H9 (cell line): Measurements from ENCODE around the gene UBAC1. TPM values are rescaled to one million over a fixed set of nuclear protein-coding genes. Genes with fewer than 3 reads are reported as not detected.

ENCODE experiments used
- DNase-seq: peaks from one replicate; pipeline ENCODE4 v3.0.0-alpha.2; 2017
- H2AFZ ChIP-seq: one replicate; pipeline ENCODE4 v1.6.1; 2013; ENCODE audit warnings: mild to moderate bottlenecking, low read length, control low read depth, moderate library complexity
- H2AK5ac ChIP-seq: 2 replicates; pipeline ENCODE4 v1.6.1; 2013; ENCODE audit warnings: low read length, control low read depth, mixed read lengths; ENCODE audit not compliant: insufficient read length
- H2BK120ac ChIP-seq: one replicate; pipeline ENCODE4 v1.6.1; 2013; ENCODE audit warnings: low read depth, mild to moderate bottlenecking, low read length, control low read depth, inconsistent platforms; ENCODE audit not compliant: poor library complexity, severe bottlenecking
- H2BK12ac ChIP-seq: 2 replicates; pipeline ENCODE4 v1.6.1; 2013; ENCODE audit warnings: low read length, control low read depth, mixed read lengths, low read depth; ENCODE audit not compliant: insufficient read length
- H2BK15ac ChIP-seq: 2 replicates; pipeline ENCODE4 v1.6.1; 2013; ENCODE audit warnings: low read depth, low read length, control low read depth
- H2BK20ac ChIP-seq: one replicate; pipeline ENCODE4 v1.6.1; 2013; ENCODE audit warnings: low read depth, mild to moderate bottlenecking, low read length, control low read depth, inconsistent platforms; ENCODE audit not compliant: poor library complexity, severe bottlenecking
- H2BK5ac ChIP-seq: 2 replicates; pipeline ENCODE4 v1.6.1; 2013; ENCODE audit warnings: low read length, control low read depth, mixed read lengths; ENCODE audit not compliant: insufficient read length
- H3K14ac ChIP-seq: 2 replicates; pipeline ENCODE4 v1.6.1; 2013; ENCODE audit warnings: low read length, control low read depth; ENCODE audit not compliant: insufficient read depth
- H3K18ac ChIP-seq: 2 replicates; pipeline ENCODE4 v1.6.1; 2013; ENCODE audit warnings: low read depth, mild to moderate bottlenecking, mixed read lengths, low read length, control low read depth; ENCODE audit not compliant: insufficient read length
- H3K23ac ChIP-seq: 2 replicates; pipeline ENCODE4 v1.6.1; 2013; ENCODE audit warnings: low read length, control low read depth, mixed read lengths, low read depth; ENCODE audit not compliant: insufficient read length
- H3K23me2 ChIP-seq: 2 replicates; pipeline ENCODE4 v1.6.1; 2013; ENCODE audit warnings: low read depth, mild to moderate bottlenecking, mixed read lengths, low read length, control low read depth; ENCODE audit not compliant: insufficient read length, poor library complexity, severe bottlenecking
- H3K27ac ChIP-seq: 2 replicates; pipeline ENCODE4 v1.5.1; 2013; ENCODE audit warnings: low read length, control low read depth, mixed read lengths, low read depth; ENCODE audit not compliant: insufficient read length
- H3K27me3 ChIP-seq: 2 replicates; pipeline ENCODE4 v1.6.1; 2013; ENCODE audit warnings: low read length, control low read depth, inconsistent platforms; ENCODE audit not compliant: insufficient read depth
- H3K4ac ChIP-seq: 2 replicates; pipeline ENCODE4 v1.6.1; 2013; ENCODE audit warnings: low read depth, mild to moderate bottlenecking, control low read depth, inconsistent platforms, low read length, moderate library complexity
- H3K4me1 ChIP-seq: 2 replicates; pipeline ENCODE4 v1.6.1; 2013; ENCODE audit warnings: low read length, control low read depth, inconsistent platforms; ENCODE audit not compliant: insufficient read depth
- H3K4me2 ChIP-seq: 2 replicates; pipeline ENCODE4 v1.6.1; 2013; ENCODE audit warnings: low read length, control low read depth, mixed read lengths; ENCODE audit not compliant: insufficient read length, insufficient read depth
- H3K56ac ChIP-seq: 2 replicates; pipeline ENCODE4 v1.6.1; 2013; ENCODE audit warnings: low read depth, mild to moderate bottlenecking, mixed read lengths, low read length, control low read depth; ENCODE audit not compliant: insufficient read length
- H3K79me1 ChIP-seq: 2 replicates; pipeline ENCODE4 v1.6.1; 2013; ENCODE audit warnings: low read depth, mild to moderate bottlenecking, moderate library complexity, low read length, control low read depth, inconsistent platforms; ENCODE audit not compliant: insufficient read depth, poor library complexity, severe bottlenecking
- H3K79me2 ChIP-seq: 2 replicates; pipeline ENCODE4 v1.6.1; 2013; ENCODE audit warnings: low read length, control low read depth, inconsistent platforms; ENCODE audit not compliant: insufficient read depth
- H3K9ac ChIP-seq: 2 replicates; pipeline ENCODE4 v1.6.1; 2013; ENCODE audit warnings: low read length, control low read depth, mixed read lengths; ENCODE audit not compliant: insufficient read length; ENCODE audit errors: extremely low read depth
- H3K9me3 ChIP-seq: one replicate; pipeline ENCODE4 v1.6.1; 2013; ENCODE audit warnings: low read depth, low read length, inconsistent platforms; ENCODE audit not compliant: control insufficient read depth
- H3T11ph ChIP-seq: one replicate; pipeline ENCODE4 v1.6.1; 2013; ENCODE audit warnings: mild to moderate bottlenecking, low read length, control low read depth, inconsistent platforms
- H4K20me1 ChIP-seq: one replicate; pipeline ENCODE4 v1.6.1; 2013; ENCODE audit not compliant: control insufficient read depth, insufficient read length, insufficient read depth
- H4K5ac ChIP-seq: 2 replicates; pipeline ENCODE4 v1.6.1; 2013; ENCODE audit warnings: low read depth, mild to moderate bottlenecking, mixed read lengths, low read length, control low read depth; ENCODE audit not compliant: insufficient read length
- H4K8ac ChIP-seq: replicated peaks from 2 replicates; pipeline ENCODE4 v1.6.1; 2013; ENCODE audit warnings: low read length, control low read depth, mixed read lengths, low read depth; ENCODE audit not compliant: insufficient read length
- H4K91ac ChIP-seq: 2 replicates; pipeline ENCODE4 v1.6.1; 2013; ENCODE audit warnings: low read depth, mild to moderate bottlenecking, moderate library complexity, mixed read lengths, low read length, control low read depth; ENCODE audit not compliant: insufficient read length
- H3K27ac Mint-ChIP-seq, 3 experiments: 2 replicates in 2 of 3; 3 replicates in 1 of 3; pipeline ENCODE4 v1.8.0; 2020 to 2021; ENCODE audit warnings: mixed read lengths in 3 of 3, mild to moderate bottlenecking in 1 of 3, moderate library complexity in 1 of 3
- H3K27me3 Mint-ChIP-seq: 2 replicates; pipeline ENCODE4 v1.8.0; 2021; ENCODE audit warnings: low read depth, mild to moderate bottlenecking, moderate library complexity, mixed read lengths
- H3K36me3 Mint-ChIP-seq, 3 experiments: 2 replicates in 2 of 3; 3 replicates in 1 of 3; pipeline ENCODE4 v1.8.0; 2020 to 2021; ENCODE audit warnings: low read depth in 3 of 3, mixed read lengths in 3 of 3; ENCODE audit not compliant: insufficient read depth in 1 of 3
- H3K4me1 Mint-ChIP-seq, 2 experiments: 2 replicates each; pipeline ENCODE4 v1.8.0; 2020; ENCODE audit warnings: mixed read lengths in 2 of 2
- H3K4me3 Mint-ChIP-seq, 2 experiments: 2 replicates in 1 of 2; 3 replicates in 1 of 2; pipeline ENCODE4 v1.8.0; 2020 to 2021; ENCODE audit warnings: mild to moderate bottlenecking in 2 of 2, mixed read lengths in 2 of 2, moderate library complexity in 1 of 2
- H3K9me3 Mint-ChIP-seq, 2 experiments: 2 replicates in 1 of 2; 3 replicates in 1 of 2; pipeline ENCODE4 v1.8.0; 2020; ENCODE audit warnings: mild to moderate bottlenecking in 2 of 2, mixed read lengths in 2 of 2, moderate library complexity in 1 of 2
- CTCF ChIP-seq: fragments of 200-600 bp; sonication (generic); conservative IDR thresholded peaks from 3 replicates; pipeline ENCODE4 v1.8.0; 2021; ENCODE audit warnings: antibody characterized with exemption, mild to moderate bottlenecking
- WGBS: extraction: QIAGEN DNeasy Blood & Tissue Kit; methylation state at CpG from one replicate; pipeline ENCODE4 v1.1.7; 2013; ENCODE audit warnings: missing lambda C conversion rate, low lambda C conversion rate, mixed read lengths; ENCODE audit not compliant: insufficient read length; ENCODE audit errors: extremely low coverage; 5-methylcytosine and 5-hydroxymethylcytosine counted together
- total RNA-seq: library from RNA; stranded (reverse); gene quantifications from 2 replicates; pipeline ENCODE4 v1.2.1, GENCODE V29; 2021

Gene UBAC1
- total RNA-seq, 1 experiment from 2014 or later, result 47.5 TPM

GRCh38 chr9:135930446-135931345, 30.5 kb downstream of the UBAC1 start:
- Histone ChIP-seq H3K9me3 (no peaks in the 10 kb centered on the region), H4K5ac (no peak overlapping the region), H3K23me2 (no peaks in the 10 kb centered on the region), H3K27ac (no peak overlapping the region), H4K20me1 (no peaks in the 10 kb centered on the region), H3K79me2 (no peaks in the 10 kb centered on the region), H2BK120ac (no peak overlapping the region), H2BK15ac (no peak overlapping the region), H3K4ac (no peak overlapping the region), H3K23ac (no peak overlapping the region), H3K4me1 (no peaks in the 10 kb centered on the region), H3T11ph (no peak overlapping the region), H2BK5ac (no peak overlapping the region), H2BK20ac (no peak overlapping the region), H3K4me2 (no peak overlapping the region), H3K56ac (no peak overlapping the region), H2AFZ (no peak overlapping the region), H4K8ac (no peak overlapping the region), H3K79me1 (no peaks in the 10 kb centered on the region), H2AK5ac (no peak overlapping the region), H3K18ac (no peak overlapping the region), H4K91ac (no peak overlapping the region), H3K27me3 (no peaks in the 10 kb centered on the region), H3K9ac (no peak overlapping the region), H2BK12ac (no peak overlapping the region), H3K14ac (no peak overlapping the region)
- no peak overlapping the region for H3K4me3 Mint-ChIP-seq
- WGBS, result no CpG with 5 or more reads among the region's 33 CpGs
- TF ChIP-seq CTCF, result no peak
- DNase-seq, result no peak
- no peaks in the 10 kb centered on the region for H3K27me3 Mint-ChIP-seq
- H3K9me3 Mint-ChIP-seq, result no peaks in the 10 kb centered on the region; a peak in 1 of 5 replicates
- H3K36me3 Mint-ChIP-seq, result peaks cover 18 to 48% (median 47%) of the 10 kb centered on the region in 3 experiments; a peak in 6 of 7 replicates
- peak overlapping the region; percentile 40 to 87 (median 72); a peak in 4 of 7 replicates for H3K27ac Mint-ChIP-seq
- no peaks in the 10 kb centered on the region for H3K4me1 Mint-ChIP-seq
